Activated CD8-positive, alpha-beta memory T cell treated with anti-CD3 and anti-CD28 coated beads for 36 hours (primary cell): ENCODE measurements around the gene PRKCZ. TPM values are rescaled to one million over a fixed set of nuclear protein-coding genes. Genes with fewer than 3 reads are reported as not detected.

Experiments
- CTCF ChIA-PET: fragments of 350-600 bp; sonication (Branson Sonifier 250); formaldehyde crosslinking; loops from one replicate; lab custom pipeline; 2021; ENCODE audit warnings: antibody characterized with exemption; lab: Charles Lee
- POLR2A ChIA-PET: fragments of 350-600 bp; sonication (Branson Sonifier 250); formaldehyde crosslinking; loops from one replicate; lab custom pipeline; 2021; ENCODE audit warnings: antibody characterized with exemption; lab: Charles Lee
- total RNA-seq, 2 experiments: library from RNA; stranded (reverse); gene quantifications; one replicate each; pipeline ENCODE4 v1.2.3, GENCODE V29; 2021

Gene PRKCZ
- total RNA-seq, 2 experiments from 2014 or later, result 12.6 to 13.2 TPM

DNA sequence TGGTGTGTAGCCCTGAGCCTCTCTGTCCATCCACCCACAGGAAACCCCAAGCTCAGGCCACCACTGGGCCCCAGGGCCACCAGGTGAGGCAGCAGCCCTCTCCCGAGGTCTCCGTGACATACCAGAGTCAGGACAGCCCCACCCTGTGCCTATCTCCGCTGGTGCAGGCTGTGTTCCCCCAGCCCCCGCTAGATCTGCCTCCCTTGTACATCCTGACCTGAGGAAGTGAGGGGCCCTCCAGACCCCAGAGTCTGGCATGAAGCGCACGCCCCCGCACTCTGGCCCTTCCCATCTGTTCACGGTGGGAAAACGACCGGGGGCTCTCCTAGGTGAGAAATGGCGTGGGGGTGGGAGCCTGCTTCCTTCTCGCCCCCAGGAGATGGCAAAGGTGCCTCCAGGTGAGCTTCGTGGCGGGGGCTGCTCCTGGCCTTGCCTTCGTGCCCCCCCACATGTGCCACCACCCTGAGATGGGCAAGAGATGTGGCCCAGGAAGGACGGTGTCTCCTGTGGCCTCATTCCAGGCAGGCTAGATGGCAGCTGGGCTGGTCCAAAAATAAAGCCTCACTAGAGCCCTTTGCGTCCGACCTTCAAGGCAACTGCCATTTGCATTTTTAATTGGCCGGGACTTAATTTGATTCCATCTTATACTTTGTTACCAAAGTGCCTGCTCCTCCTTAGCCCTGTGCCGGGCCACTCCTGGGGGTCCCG, 28.0 kb upstream of the PRKCZ start:
- POLR2A ChIA-PET, result no interaction called here
- CTCF ChIA-PET, result interaction anchor here (1.2 kb wide), 1 partner anchor 21 kb away, joined by 4 read pairs; no protein-coding TSS in a partner anchor

DNA sequence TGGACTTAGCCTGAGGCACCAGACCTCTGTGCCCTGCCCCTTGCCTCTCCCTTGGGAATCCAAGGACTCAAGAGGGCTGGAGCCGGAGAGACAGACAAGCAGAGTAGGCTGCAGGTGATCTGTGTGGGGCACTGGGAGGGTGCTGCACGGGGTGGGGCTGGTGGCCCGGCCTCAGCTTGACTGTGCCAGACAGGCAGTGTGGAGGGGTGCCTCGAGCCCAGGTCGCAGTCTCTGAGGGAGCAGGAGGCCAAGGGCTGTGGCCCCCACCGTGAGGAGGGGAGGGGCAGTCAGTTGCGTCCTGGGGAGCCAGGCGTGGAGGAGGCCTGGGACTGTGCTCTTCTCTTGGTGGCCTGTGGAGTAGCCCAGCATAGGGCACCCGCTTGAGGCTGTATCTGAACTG, 27.0 kb upstream of the PRKCZ start:
- ChIA-PET CTCF (no interaction called here), POLR2A (no interaction called here)

DNA sequence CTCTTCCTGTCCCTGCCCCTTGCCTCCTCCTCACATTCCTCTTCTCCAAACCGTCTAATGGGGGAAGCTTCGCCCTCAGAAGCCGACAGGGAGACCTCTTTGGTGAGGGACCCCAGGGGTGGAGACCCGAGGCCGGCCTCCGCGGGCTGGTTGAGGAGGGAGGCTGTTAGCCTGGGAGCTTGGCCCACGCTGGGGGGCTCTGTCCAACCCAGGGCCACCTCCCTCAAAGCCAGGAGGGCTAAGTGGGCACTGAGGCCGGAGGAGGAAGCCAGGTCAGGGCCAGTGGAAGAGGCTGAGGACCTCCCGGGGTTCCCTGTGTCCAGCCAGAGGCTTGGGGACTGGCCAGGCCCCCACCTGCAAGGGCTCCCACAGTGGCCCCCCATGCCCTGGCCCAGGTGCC, 25.8 kb upstream of the PRKCZ start:
- POLR2A ChIA-PET, result no interaction called here
- CTCF ChIA-PET, result interaction anchor here (0.6 kb wide), 1 partner anchor 20 kb away, joined by 3 read pairs; no protein-coding TSS in a partner anchor

DNA sequence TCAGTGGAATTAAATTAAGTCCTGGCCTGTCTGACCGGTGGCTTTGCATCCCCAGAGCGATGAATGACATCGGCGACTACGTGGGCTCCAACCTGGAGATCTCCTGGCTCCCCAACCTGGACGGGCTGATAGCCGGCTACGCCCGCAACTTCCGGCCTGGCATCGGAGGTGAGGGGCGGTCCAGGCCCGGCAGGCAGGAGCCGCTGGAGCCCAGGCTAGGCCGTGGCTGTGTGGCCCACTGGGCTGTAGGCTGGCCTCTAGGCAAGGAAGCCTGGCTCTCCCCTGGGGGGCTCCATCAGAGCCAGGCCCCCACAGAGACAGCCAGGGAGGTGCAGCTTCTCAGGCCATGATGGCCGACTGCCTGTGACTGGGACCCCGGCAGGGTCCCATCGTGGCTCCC, 25.3 kb upstream of the PRKCZ start:
- ChIA-PET POLR2A (interaction anchor here (0.5 kb wide), 1 partner anchor 121 kb away, joined by 4 read pairs; no protein-coding TSS in a partner anchor), CTCF (no interaction called here)

DNA sequence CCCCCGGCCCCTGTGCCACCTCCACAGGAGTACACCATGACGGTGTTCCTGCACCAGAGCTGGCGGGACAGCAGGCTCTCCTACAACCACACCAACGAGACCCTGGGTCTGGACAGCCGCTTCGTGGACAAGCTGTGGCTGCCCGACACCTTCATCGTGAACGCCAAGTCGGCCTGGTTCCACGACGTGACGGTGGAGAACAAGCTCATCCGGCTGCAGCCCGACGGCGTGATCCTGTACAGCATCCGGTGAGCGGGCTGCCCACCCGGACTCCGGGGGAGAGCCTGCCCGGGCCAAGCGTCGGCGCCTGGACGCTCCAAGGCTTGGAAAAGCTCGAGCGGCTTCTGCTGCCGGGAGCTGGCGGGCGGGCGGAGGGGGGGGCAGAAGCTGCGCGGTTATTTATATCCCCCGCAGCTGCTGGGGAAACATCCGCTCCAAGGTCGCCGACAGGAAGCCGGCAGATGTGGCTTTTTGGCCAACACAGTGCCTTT, 24.7 kb upstream of the PRKCZ start:
- CTCF ChIA-PET, result no interaction called here
- POLR2A ChIA-PET, result interaction anchor here (0.5 kb wide), 1 partner anchor 122 kb away, joined by 4 read pairs; no protein-coding TSS in a partner anchor

DNA sequence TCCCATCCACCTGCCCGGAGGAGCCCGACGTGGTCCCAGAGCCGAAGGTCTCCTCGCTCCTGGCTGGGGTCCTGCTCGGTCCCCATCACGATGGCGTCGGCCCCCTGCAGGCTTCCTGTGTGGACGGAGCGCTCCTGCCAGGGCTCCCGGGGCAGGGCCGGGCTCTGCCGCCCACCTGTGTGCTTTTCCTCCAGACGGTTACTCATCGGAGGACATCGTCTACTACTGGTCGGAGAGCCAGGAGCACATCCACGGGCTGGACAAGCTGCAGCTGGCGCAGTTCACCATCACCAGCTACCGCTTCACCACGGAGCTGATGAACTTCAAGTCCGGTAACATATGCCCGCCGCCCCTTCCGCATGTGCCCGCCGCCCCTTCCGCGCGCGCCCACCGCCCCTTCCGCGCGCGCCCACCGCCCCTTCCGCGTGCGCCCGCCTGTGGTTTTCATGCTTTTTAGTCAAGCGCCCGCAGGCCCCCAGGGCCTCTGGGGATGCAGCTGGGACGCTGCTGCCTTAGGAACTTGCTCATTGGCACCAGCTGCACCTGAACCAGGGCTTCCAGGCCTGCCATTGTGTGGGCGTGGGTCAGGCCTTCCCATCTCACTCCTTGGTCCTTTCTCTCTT, 22.1 kb upstream of the PRKCZ start:
- ChIA-PET POLR2A (no interaction called here), CTCF (interaction anchor here (2.2 kb wide), 1 partner anchor 17 kb away, joined by 6 read pairs; no protein-coding TSS in a partner anchor)

DNA sequence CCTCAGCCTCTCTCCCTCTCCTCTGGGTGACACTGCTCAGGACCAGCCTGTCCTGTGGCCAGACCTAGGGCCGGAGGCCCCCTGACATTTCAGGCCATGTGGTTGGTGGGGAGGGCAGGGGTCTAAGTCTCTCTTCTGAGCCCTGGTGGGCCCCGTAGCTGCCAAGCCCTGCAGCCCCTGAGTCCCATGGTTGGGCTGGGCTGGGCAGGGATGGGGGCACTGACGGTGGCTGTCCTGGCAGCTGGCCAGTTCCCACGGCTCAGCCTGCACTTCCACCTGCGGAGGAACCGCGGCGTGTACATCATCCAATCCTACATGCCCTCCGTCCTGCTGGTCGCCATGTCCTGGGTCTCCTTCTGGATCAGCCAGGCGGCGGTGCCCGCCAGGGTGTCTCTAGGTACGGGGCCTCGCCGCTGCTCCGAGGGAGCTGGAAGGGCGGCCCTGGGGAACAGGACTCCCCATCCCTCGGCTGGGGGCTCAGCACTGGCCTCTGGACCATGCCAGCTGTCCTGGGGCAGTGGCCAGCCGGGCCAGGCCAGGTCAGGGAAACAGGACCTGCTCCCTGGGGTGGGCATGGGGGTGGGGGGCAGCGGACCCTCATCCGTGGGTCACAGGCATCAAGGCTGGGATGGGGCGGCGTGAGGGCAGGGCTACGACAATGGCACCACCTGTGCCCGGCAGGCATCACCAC, 21.2 kb upstream of the PRKCZ start:
- ChIA-PET CTCF (interaction anchor here (2.2 kb wide), 1 partner anchor 16 kb away, joined by 6 read pairs; no protein-coding TSS in a partner anchor), POLR2A (no interaction called here)

DNA sequence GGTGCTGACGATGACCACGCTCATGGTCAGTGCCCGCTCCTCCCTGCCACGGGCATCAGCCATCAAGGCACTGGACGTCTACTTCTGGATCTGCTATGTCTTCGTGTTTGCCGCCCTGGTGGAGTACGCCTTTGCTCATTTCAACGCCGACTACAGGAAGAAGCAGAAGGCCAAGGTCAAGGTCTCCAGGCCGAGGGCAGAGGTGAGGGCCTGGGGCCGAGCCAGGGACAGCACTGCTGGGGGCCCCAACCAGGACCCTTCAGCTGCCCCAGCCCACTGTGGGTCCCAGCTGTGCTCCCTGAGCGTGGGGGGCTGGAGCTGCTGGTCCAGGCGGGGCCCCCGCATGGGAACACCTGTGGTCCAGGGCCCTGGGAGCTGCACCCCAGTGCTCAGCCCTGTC, 20.6 kb upstream of the PRKCZ start:
- ChIA-PET CTCF (interaction anchor here (2.2 kb wide), 1 partner anchor 15 kb away, joined by 6 read pairs; no protein-coding TSS in a partner anchor), POLR2A (no interaction called here)

DNA sequence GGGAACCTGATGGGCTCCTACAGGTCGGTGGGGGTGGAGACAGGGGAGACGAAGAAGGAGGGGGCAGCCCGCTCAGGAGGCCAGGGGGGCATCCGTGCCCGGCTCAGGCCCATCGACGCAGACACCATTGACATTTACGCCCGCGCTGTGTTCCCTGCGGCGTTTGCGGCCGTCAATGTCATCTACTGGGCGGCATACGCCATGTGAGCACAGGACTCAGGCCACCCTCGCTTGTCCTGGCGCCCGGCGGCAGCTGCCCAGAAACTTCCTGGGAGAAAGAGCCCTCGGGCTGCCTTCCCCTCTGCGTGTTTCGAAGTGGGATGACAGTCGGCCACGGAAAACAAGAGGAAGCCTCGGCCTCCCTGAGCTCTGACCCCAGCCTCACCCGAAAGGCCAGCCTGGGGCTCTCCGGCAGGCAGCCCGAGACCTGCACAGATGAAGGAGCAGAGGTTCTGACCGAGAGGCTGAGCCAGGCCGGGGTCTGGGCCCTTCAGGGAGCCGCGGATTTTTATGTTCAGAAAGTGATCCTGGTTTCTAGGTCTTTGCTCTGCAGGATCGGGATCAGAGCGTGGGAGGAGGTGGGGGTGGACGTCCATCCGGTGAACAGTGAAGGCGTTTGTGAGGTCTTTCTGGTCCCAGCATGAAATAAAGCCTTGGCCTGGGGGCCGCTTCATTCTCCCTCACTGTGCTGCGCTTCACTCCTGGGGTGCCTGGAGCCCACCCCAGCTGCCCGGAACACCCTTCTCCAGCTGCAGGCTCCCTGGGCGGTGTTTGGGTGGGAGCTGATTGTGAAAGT, 19.9 kb upstream of the PRKCZ start:
- ChIA-PET CTCF (interaction anchor here (2.2 kb wide), 1 partner anchor 15 kb away, joined by 6 read pairs; no protein-coding TSS in a partner anchor), POLR2A (no interaction called here)

DNA sequence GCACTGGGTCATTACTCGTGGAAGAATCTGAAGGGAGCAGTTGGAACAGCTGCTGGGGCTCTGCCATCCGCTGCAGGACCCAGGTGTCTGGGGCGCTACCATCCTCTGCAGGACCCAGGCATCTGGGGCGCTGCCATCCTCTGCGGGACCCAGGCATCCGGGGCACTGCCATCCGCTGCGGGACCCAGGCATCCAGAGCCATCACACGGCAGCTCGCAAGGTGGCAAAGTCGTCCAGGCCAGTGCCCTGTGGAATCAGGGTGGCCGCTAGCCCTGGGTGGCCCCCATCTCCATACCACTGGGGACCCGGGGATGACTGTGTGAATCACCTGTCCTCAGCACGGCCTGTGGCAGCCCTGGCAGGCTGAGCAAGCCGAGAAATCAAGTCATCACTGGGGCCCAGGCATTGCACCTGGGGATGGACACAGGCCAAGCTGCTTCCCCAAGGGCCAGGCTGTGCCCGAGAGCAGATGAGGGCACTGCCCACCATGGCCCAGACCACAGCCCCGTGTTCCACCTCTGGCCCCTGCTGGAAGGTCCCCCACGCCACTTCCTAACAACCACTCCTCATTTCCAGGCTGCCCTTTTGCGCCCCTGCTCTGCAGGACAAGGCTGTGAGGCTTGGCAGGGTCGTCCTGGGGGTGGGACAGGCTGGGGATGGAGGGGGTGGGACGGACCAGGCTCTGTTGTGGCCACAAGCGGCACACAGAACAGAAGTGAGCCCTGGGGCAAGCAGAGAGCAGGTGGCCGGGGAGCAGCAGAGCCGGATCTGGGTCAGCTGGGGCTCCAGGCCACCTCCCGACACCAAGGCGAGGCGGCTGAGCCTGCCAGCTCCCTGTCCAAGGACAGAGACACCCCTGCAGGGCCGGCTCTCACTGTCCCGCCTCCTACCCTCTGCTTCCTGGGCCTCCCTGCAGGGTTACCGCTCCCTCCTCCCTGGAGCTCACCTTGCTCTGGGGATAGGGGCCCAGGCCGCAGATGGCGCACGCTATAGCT, 18.4 kb upstream of the PRKCZ start:
- ChIA-PET CTCF (no interaction called here), POLR2A (no interaction called here)

DNA sequence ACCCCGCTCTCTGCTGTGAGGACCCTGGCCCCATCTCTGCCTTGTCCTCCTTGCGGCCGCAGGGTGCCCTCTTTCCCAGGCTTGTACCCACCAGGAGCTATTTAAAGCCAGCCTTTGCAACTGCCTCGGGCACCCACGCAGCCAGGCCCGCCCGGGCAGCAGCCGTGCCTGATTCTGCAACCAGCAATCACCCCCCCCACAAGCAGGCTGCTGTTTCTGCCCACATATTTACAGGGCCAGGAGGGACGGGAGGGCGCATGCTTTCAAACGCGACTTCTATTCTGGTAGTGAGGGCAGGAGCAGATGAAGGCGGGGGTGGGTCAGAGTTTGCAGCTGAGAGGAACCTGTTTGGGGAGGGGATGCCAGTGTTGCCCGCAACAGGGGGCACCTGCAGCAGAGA, 17.5 kb upstream of the PRKCZ start:
- CTCF ChIA-PET, result interaction anchor here (0.5 kb wide), 1 partner anchor 86 kb away, joined by 3 read pairs; no protein-coding TSS in a partner anchor
- POLR2A ChIA-PET, result no interaction called here

DNA sequence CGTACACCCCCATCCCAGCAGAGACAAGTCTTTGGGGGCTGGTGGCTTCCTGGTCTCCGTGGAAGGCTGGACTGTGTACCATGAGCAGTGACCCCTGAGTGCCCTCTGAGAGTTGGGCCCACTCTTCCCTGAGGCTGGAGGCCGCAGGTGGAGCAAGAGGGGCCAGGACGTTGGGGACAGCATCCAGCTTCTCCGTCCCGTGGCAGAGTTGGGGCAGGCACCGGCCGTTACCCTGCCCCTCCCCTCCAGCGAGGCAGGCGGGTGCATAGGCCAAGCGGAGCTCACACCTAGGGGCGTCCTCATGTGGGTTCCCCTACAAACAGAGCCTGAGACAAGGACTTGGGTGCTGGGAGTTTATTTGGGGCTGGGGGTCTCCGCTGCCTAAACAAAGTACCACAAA, 17.0 kb upstream of the PRKCZ start:
- POLR2A ChIA-PET, result no interaction called here
- CTCF ChIA-PET, result interaction anchor here (0.5 to 1.8 kb wide), 2 partner anchors 11 to 85 kb away, joined by 3 to 6 read pairs; no protein-coding TSS in a partner anchor

DNA sequence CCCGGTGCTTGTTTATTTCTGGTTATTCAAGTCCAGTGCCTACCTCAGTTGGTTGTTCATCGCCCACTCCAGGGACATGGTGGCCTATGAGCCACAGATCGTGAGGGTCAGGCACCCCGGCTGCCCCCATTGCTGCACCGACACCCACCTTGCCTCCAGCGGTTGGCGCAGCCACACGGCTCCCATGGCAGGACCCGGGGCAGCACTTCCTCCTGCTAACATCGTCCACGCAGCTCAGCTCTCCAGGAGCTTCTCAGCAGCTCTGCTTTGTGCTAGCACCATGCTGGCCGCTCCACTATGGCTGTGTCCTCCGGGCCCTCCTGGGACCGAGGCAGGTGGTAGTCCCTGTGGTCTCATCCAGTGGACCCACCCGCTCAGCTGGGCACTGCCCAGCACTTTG, 13.9 kb upstream of the PRKCZ start:
- ChIA-PET CTCF (interaction anchor here (0.8 kb wide), 1 partner anchor 8 kb away, joined by 3 read pairs; no protein-coding TSS in a partner anchor), POLR2A (no interaction called here)

DNA sequence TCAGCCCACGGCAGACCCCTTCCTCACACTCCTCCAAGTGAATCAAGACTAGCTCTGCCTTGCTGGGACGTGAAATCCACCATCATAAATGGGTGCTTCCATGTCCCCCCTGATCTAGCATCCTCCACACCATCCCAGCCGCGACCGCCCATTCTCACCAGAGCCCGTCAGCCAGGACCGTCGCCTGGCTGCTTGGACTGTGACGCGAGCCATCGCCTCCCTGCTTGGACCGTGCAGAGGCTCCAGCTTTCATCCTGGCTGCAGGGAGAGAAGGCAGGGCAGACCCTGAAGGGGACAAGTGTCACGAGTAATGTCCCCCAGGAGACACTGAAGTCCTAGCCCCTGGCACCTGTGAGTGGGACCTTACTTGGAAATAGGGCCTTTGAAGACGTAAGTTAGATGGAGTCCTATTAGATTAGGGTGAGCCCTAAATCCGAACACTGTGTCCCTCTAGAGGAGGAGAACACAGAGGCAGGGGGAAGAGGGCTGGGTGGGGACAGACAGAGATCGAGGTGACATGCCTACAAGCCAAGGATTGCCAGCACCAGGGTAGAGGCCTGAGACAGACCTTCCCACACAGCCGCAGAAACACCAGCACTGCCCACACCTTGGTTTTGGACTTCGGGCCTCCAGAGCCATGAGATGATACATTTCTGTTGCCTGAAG, 12.8 kb upstream of the PRKCZ start:
- CTCF ChIA-PET, result no interaction called here
- POLR2A ChIA-PET, result no interaction called here

DNA sequence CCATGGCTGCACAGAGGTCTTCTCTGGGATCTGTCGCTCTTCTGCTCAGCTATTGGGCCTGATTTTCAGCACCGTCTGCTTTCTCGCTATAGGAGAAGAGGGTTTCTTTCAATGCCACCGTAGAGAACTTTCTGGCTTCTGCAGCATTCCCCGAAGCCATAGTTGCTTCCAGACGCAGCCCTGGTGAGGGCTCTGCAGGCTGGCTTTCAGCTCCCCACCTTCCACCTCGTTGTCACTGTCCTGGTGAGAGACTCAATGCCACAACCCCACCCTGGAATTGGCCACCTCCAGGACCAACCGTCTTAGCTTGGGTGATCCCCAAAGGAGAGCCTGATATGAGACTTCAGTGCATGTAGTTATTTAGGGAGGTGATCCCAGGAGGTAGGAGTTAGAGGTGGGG, 12.0 kb upstream of the PRKCZ start:
- ChIA-PET CTCF (no interaction called here), POLR2A (no interaction called here)

DNA sequence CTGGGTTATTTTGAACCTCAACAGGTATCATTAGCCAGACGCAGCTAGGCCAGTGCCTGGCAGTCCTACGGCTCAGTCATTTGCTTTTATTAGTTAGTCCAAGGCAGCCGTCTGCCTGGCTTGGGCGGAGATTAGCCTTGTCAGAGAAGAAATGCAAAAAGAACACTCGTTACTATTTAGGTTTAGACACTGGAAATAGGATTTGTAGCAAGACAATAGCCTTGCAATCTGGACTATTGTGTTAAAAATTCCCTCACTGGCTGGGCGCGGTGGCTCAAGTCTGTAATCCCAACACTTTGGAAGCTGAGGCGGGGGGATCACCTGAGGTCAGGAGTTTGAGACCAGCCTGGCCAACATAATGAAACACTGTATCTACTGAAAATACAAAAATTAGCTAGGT, 11.0 kb upstream of the PRKCZ start:
- CTCF ChIA-PET, result no interaction called here
- POLR2A ChIA-PET, result no interaction called here

DNA sequence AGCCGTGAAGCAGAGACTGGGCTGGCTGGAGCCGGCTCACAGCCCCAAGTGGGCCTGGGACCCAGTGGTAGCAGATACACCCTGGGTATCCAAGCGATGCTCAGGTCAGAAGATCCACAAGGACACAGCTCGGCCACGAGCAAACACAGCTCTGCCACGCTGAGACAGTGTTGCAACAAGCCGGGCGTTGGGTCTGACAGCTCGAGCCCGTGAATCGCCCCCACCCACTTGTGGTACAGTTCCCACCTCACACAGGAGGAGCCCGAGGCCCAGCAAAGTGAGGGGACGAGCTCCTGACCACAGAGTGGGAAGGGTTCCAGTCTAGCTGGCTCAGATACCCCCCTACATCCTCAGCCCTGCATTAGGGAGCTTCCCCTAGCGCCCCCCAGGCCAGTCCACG, 8.9 kb upstream of the PRKCZ start:
- POLR2A ChIA-PET, result no interaction called here
- CTCF ChIA-PET, result interaction anchor here (1.5 kb wide), 1 partner anchor 81 kb away, joined by 3 read pairs; no protein-coding TSS in a partner anchor
